Gastrocnemius medialis (tissue), 4 donors: ENCODE results near the gene TAF6. TPM values are rescaled to one million over a fixed set of nuclear protein-coding genes. Genes with fewer than 3 reads are reported as not detected.

ENCODE experiments used
- ATAC-seq, 2 donors: fragments of 150-250 bp; one replicate each; pipeline ENCODE4 v1.9.1; 2016
- DNase-seq, 2 donors: peaks; one replicate each; pipeline ENCODE4 v3.0.0-alpha.2; 2019
- H3K27ac ChIP-seq, 4 donors: fragments of 200-600 bp; sonication (generic); 1 replicate in 1 of 4; 2 replicates in 3 of 4; pipeline ENCODE4 v1.5.1; 2016 to 2018; ENCODE audit warnings: mild to moderate bottlenecking in 2 of 4, moderate library complexity in 1 of 4
- H3K27me3 ChIP-seq, 3 donors: fragments of 200-600 bp; sonication (generic) in 2 of 3; 1 replicate in 1 of 3; 2 replicates in 2 of 3; pipeline versions ENCODE4 v1.5.1 to v1.6.0; 2016 to 2019; ENCODE audit warnings: mild to moderate bottlenecking in 1 of 3, moderate library complexity in 1 of 3
- H3K36me3 ChIP-seq, 2 donors: fragments of 200-600 bp; sonication (generic) in 1 of 2; one replicate each; pipeline ENCODE4 v1.5.1; 2017 to 2018
- H3K4me1 ChIP-seq, 2 donors: fragments of 200-600 bp; sonication (generic) in 1 of 2; one replicate each; pipeline ENCODE4 v1.5.1; 2016 to 2017; ENCODE audit warnings: mild to moderate bottlenecking in 2 of 2
- H3K4me3 ChIP-seq, 4 donors: fragments of 200-600 bp; sonication (generic) in 3 of 4; 1 replicate in 1 of 4; 2 replicates in 3 of 4; pipeline ENCODE4 v1.5.1; 2016 to 2019; ENCODE audit warnings: mild to moderate bottlenecking in 2 of 4
- H3K9me3 ChIP-seq, 3 donors: fragments of 200-600 bp; sonication (generic) in 2 of 3; 1 replicate in 1 of 3; 2 replicates in 2 of 3; pipeline ENCODE4 v1.5.1; 2016 to 2019
- CTCF ChIP-seq, 5 experiments: fragments of 450-650 bp in 3 of 5; fragments of 200-600 bp in 2 of 5; sonication (generic) in 2 of 5; IDR thresholded peaks in 4 of 5; conservative IDR thresholded peaks in 1 of 5; 1 replicate in 4 of 5; 2 replicates in 1 of 5; pipeline ENCODE4 v1.5.1; 2016 to 2019; ENCODE audit warnings: antibody characterized with exemption in 5 of 5, mild to moderate bottlenecking in 3 of 5, moderate library complexity in 3 of 5
- POLR2A ChIP-seq, 2 donors: fragments of 450-650 bp; IDR thresholded peaks; one replicate each; pipeline ENCODE4 v1.6.1; 2017; ENCODE audit warnings: antibody characterized with exemption in 2 of 2, mild to moderate bottlenecking in 2 of 2, moderate library complexity in 2 of 2
- in situ Hi-C, 4 donors: fragments of 200-750 bp; cut with MboI; loops; one replicate each; pipeline versions ENCODE4 v1.15.0 to v1.8.0; 2017; ENCODE audit warnings: low sequenced_read_pairs in 4 of 4
- intact Hi-C: fragments of 100-400 bp; cut with DNase I; formaldehyde crosslinking; loops from one replicate; pipeline ENCODE4 v1.15.1; 2023; ENCODE audit warnings: low total_unique reads
- total RNA-seq, 4 donors: library from RNA; depleted of rRNA; stranded (reverse); fragments of >200 nt; gene quantifications; one replicate each; pipeline versions ENCODE4 v1.1.0 to v1.2.3, GENCODE V29; 2016

Gene TAF6
- total RNA-seq, 4 donors from 2014 or later = 38.6 to 71.7 (median 56.6) TPM

- ATAC-seq = peak; percentile 85 to 91
- H3K36me3 ChIP-seq = peaks cover 0 to 42% of the 10 kb centered on the region in 2 donors
- peak in 1 of 5 experiments; percentile 15 for TF ChIP-seq CTCF (IDR thresholded peaks at IDR 0.05 in 4 of 5, conservative IDR thresholded peaks at IDR 0.05 in 1 of 5)
- TF ChIP-seq POLR2A (IDR thresholded peaks at IDR 0.05) = peak in 1 of 2 donors; percentile 58
- no peaks in the 10 kb centered on the region for H3K9me3 ChIP-seq
- H3K4me3 ChIP-seq = peak overlapping the region; percentile 60 to 97 (median 85)
- DNase-seq = peak; percentile 86 to 88
- intact Hi-C loops (loop anchor here (1.0 to 5.0 kb wide), 7 partner anchors 12 to 327 kb away; partner anchors contain the start of genes CNPY4, COPS6, LAMTOR4 and MEPCE), in situ Hi-C loops (no loop called here)
- H3K27me3 ChIP-seq = no peaks in the 10 kb centered on the region
- peaks cover 13 to 17% of the 10 kb centered on the region in 2 donors for H3K4me1 ChIP-seq
- H3K27ac ChIP-seq = peak overlapping the region; percentile 89 to 97 (median 94)
Observed at GRCh38 chr7:100100420-100101015, 18.6 kb downstream of the TAF6 start.

GRCh38 chr7:100099452-100099851, 19.7 kb downstream of the TAF6 start:
- no peaks in the 10 kb centered on the region for H3K27me3 ChIP-seq
- peaks cover 0 to 52% of the 10 kb centered on the region in 2 donors for H3K36me3 ChIP-seq
- DNase-seq (no peak), ATAC-seq (no peak)
- no peaks in the 10 kb centered on the region for H3K9me3 ChIP-seq
- no peak for TF ChIP-seq CTCF (IDR thresholded peaks at IDR 0.05 in 4 of 5, conservative IDR thresholded peaks at IDR 0.05 in 1 of 5)
- TF ChIP-seq POLR2A (IDR thresholded peaks at IDR 0.05) = no peak
- in situ Hi-C loops = no loop called here
- H3K27ac ChIP-seq = peak overlapping the region in 2 of 4 donors; percentile 95 to 97
- H3K4me3 ChIP-seq = peak overlapping the region; percentile 60 to 97 (median 85)
- intact Hi-C loops = no loop called here
- H3K4me1 ChIP-seq = peaks cover 13 to 17% of the 10 kb centered on the region in 2 donors

GRCh38 chr7:100098913-100099312, 20.2 kb downstream of the TAF6 start:
- intact Hi-C loops (no loop called here), in situ Hi-C loops (no loop called here)
- DNase-seq (no peak), ATAC-seq (no peak)
- H3K4me3 ChIP-seq = no peak overlapping the region
- H3K4me1 ChIP-seq = peaks cover 13 to 17% of the 10 kb centered on the region in 2 donors
- H3K36me3 ChIP-seq = peaks cover 0 to 58% of the 10 kb centered on the region in 2 donors
- no peaks in the 10 kb centered on the region for H3K27me3 ChIP-seq
- H3K9me3 ChIP-seq = no peaks in the 10 kb centered on the region
- no peak for TF ChIP-seq POLR2A (IDR thresholded peaks at IDR 0.05)
- TF ChIP-seq CTCF (IDR thresholded peaks at IDR 0.05 in 4 of 5, conservative IDR thresholded peaks at IDR 0.05 in 1 of 5) = no peak
- H3K27ac ChIP-seq = no peak overlapping the region

GRCh38 chr7:100095704-100096103, 23.5 kb downstream of the TAF6 start:
- H3K27ac ChIP-seq = no peak overlapping the region
- intact Hi-C loops = no loop called here
- H3K4me3 ChIP-seq = no peak overlapping the region
- peaks cover 8 to 10% of the 10 kb centered on the region in 2 donors for H3K4me1 ChIP-seq
- DNase-seq (no peak), ATAC-seq (no peak)
- in situ Hi-C loops = no loop called here
- TF ChIP-seq POLR2A (IDR thresholded peaks at IDR 0.05) (no peak), CTCF (IDR thresholded peaks at IDR 0.05 in 4 of 5, conservative IDR thresholded peaks at IDR 0.05 in 1 of 5) (no peak)
- H3K9me3 ChIP-seq = no peaks in the 10 kb centered on the region
- H3K36me3 ChIP-seq = peaks cover 0 to 90% of the 10 kb centered on the region in 2 donors
- H3K27me3 ChIP-seq = no peaks in the 10 kb centered on the region
